Tibial artery (tissue), 4 donors: Measurements from ENCODE around the gene ROR1.
A peak's percentile ranks its signal among the peaks of the same experiment; 100 is the strongest.

Experiments used
- DNase-seq, 2 donors: peaks; one replicate each; pipeline ENCODE4 v3.0.0-alpha.2; 2019
- H3K27ac ChIP-seq, 2 donors: fragments of 200-600 bp; sonication (generic) in 1 of 2; 1 replicate in 1 of 2; 2 replicates in 1 of 2; pipeline ENCODE4 v1.5.1; 2018 to 2019; ENCODE audit warnings: mild to moderate bottlenecking in 1 of 2
- H3K27me3 ChIP-seq, 2 donors: fragments of 200-600 bp; sonication (generic) in 1 of 2; one replicate each; pipeline versions ENCODE4 v1.5.1 to v1.6.0; 2016 to 2019
- H3K36me3 ChIP-seq, 3 donors: fragments of 200-600 bp; sonication (generic) in 2 of 3; one replicate each; pipeline ENCODE4 v1.5.1; 2016 to 2019; ENCODE audit warnings: mild to moderate bottlenecking in 2 of 3
- H3K4me1 ChIP-seq, 4 donors: fragments of 200-600 bp; sonication (generic) in 2 of 4; 1 replicate in 3 of 4; 2 replicates in 1 of 4; pipeline ENCODE4 v1.5.1; 2016 to 2019
- H3K4me3 ChIP-seq, 2 donors: fragments of 200-600 bp; sonication (generic) in 1 of 2; 1 replicate in 1 of 2; 2 replicates in 1 of 2; pipeline ENCODE4 v1.5.1; 2018 to 2019; ENCODE audit warnings: mild to moderate bottlenecking in 2 of 2
- H3K9me3 ChIP-seq, 3 donors: fragments of 200-600 bp; sonication (generic) in 1 of 3; one replicate each; pipeline ENCODE4 v1.5.1; 2016 to 2019
- CTCF ChIP-seq, 2 experiments: fragments of 200-600 bp in 1 of 2; fragments of 450-650 bp in 1 of 2; IDR thresholded peaks; one replicate each; pipeline ENCODE4 v1.5.1; 2017 to 2019; ENCODE audit warnings: antibody characterized with exemption in 2 of 2, mild to moderate bottlenecking in 1 of 2, moderate library complexity in 1 of 2
- intact Hi-C: fragments of 100-400 bp; cut with DNase I; formaldehyde crosslinking; loops from one replicate; pipeline ENCODE4 v1.15.0; 2023; ENCODE audit warnings: low total_unique reads

Gene ROR1

GRCh38 chr1:64131155-64131554 lies 357.3 kb downstream of the ROR1 start:
- no peak for DNase-seq
- no peak for TF ChIP-seq CTCF (IDR thresholded peaks at IDR 0.05)
- Histone ChIP-seq H3K4me1 (peaks cover 0 to 45% (median 7%) of the 10 kb centered on the region in 4 donors), H3K9me3 (no peaks in the 10 kb centered on the region), H3K4me3 (no peak overlapping the region), H3K27ac (no peak overlapping the region), H3K27me3 (no peaks in the 10 kb centered on the region), H3K36me3 (no peaks in the 10 kb centered on the region)
- intact Hi-C loops = no loop called here

- H3K36me3 ChIP-seq = no peaks in the 10 kb centered on the region
- H3K27me3 ChIP-seq = no peaks in the 10 kb centered on the region
- DNase-seq = no peak
- intact Hi-C loops = no loop called here
- H3K9me3 ChIP-seq = no peaks in the 10 kb centered on the region
- no peak overlapping the region for H3K4me3 ChIP-seq
- H3K4me1 ChIP-seq = peaks cover 0 to 52% (median 12%) of the 10 kb centered on the region in 4 donors
- no peak for TF ChIP-seq CTCF (IDR thresholded peaks at IDR 0.05)
- H3K27ac ChIP-seq = no peak overlapping the region
These were observed 359.2 kb downstream of the ROR1 start for GRCh38 chr1:64133036-64133435.

GRCh38 chr1:64135462-64136223 lies 361.8 kb downstream of the ROR1 start:
- DNase-seq = no peak
- no peaks in the 10 kb centered on the region for H3K9me3 ChIP-seq
- TF ChIP-seq CTCF (IDR thresholded peaks at IDR 0.05) = no peak
- H3K4me3 ChIP-seq = no peak overlapping the region
- peaks cover 0 to 47% (median 9%) of the 10 kb centered on the region in 4 donors for H3K4me1 ChIP-seq
- intact Hi-C loops = loop anchor here (5.0 kb wide), 3 partner anchors 213 to 448 kb away; no protein-coding TSS in a partner anchor
- H3K36me3 ChIP-seq = no peaks in the 10 kb centered on the region
- no peaks in the 10 kb centered on the region for H3K27me3 ChIP-seq
- H3K27ac ChIP-seq = peak overlapping the region in 1 of 2 donors; percentile 5

DNA sequence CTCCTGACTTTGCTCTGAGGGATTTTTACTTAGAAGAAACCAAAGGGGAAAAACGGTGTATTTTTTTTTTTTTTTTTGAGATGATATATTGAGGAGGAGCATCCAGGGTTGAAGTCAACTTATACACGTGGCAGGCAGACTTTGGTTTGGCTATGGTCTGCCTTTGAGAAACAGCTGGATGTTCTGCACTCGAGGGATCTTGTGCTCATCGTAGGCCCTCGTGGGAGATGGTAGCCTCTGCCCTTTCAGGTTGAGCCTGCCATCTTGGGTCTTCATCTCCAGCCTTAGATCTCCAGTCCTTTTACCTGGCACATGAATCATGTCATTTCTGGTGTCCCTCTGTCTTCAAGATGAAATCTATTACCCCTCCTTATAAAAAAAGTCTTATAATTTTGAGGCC lies 362.5 kb downstream of the ROR1 start:
- TF ChIP-seq CTCF (IDR thresholded peaks at IDR 0.05) = no peak
- DNase-seq = no peak

DNA sequence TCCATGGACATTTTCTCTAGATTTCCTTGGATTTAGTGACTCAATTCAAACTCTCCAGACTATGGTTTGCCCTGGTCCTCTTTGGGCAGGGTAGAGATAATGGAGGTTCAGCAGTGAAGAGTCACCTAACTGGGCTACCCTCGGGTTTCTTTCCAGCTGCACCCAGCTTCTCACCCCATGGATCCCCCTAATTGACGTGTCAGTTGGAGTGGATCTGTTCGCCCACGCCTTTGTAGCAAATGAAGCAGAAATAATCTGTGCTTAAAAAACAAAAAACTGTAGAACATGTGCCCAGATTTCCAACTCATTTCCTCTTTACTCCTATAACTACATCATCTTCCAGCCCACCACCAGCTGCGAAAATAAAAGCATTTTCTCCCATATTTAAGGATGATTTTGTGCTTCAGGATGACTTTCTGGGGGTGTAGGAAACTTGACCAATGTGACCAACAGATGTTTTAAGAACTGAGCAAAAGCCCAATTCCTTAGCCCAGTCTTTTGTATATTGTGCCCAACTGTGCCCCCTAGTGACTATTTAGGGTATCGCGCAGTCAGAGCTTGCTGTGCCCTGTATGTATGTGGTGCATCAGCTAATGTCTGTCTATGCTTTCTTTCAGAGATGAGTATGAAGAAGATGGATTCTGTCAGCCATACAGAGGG lies 363.1 kb downstream of the ROR1 start:
- Histone ChIP-seq H3K4me1 (peaks cover 0 to 44% (median 9%) of the 10 kb centered on the region in 4 donors), H3K27me3 (no peaks in the 10 kb centered on the region), H3K4me3 (no peak overlapping the region), H3K9me3 (no peaks in the 10 kb centered on the region), H3K27ac (peak overlapping the region; percentile 5 to 32), H3K36me3 (peaks cover 0 to 7% (median 0%) of the 10 kb centered on the region in 3 donors)
- DNase-seq = peak; percentile 85 to 92
- intact Hi-C loops = loop anchor here (5.0 kb wide), 3 partner anchors 215 to 450 kb away; no protein-coding TSS in a partner anchor
- peak; percentile 90 to 92 for TF ChIP-seq CTCF (IDR thresholded peaks at IDR 0.05)

More for the DNA sequence above, 362.5 kb downstream of the ROR1 start:
- Histone ChIP-seq H3K4me3 (no peak overlapping the region), H3K9me3 (no peaks in the 10 kb centered on the region), H3K27me3 (no peaks in the 10 kb centered on the region), H3K27ac (peak overlapping the region in 1 of 2 donors; percentile 5), H3K4me1 (peaks cover 0 to 44% (median 9%) of the 10 kb centered on the region in 4 donors), H3K36me3 (peaks cover 0 to 6% (median 0%) of the 10 kb centered on the region in 3 donors)
- intact Hi-C loops = loop anchor here (5.0 kb wide), 3 partner anchors 214 to 449 kb away; no protein-coding TSS in a partner anchor
